GM18507 (cell line): ENCODE data around the gene RDH12.

Source experiments
- DNase-seq: peaks from one replicate; pipeline ENCODE4 v3.0.0; 2011; ENCODE audit warnings: low read depth; ENCODE audit not compliant: insufficient read length; ENCODE audit errors: extremely low spot score
- FAIRE-seq: peaks from 2 replicates; lab custom pipeline; 2011; peaks lifted over from hg19 to GRCh38; lab: Jason Lieb, UNC

Gene RDH12

DNA sequence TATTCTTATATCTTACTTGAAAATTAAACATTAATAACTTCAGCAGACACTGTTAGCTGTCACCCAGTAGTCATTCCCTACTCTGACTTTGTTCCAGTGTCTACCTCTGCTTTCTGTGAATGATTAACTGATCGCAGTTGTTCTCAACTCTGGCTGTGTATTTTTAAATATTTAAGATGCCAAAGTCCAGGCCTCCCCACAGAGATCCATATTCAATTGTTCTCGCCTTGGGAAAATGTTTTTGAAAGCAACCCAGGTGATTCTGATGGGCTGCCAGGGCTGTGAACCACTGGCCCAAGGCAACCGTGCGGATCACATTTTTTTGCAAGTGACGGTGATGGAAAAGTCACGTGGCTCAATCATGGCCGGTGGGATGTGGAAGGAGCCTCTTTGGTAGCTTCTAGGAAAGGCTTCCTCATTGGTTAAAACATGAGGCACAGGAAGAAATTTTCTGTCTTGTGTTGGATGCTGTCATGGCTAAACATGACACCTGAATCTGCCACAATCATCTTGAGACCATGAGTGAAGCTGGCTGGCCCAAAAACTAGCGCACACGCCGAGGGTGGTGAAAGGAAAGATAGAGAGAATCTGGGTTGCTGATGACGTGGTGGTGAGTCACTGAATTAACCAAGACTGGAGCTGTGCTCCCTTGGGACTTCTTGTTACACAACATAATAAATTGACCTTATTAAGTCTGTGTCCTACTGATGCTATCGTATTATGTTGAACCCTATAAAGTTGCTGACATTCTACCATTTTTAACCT, 37.2 kb downstream of the RDH12 start:
- FAIRE-seq (no peak), DNase-seq (no peak)

DNA sequence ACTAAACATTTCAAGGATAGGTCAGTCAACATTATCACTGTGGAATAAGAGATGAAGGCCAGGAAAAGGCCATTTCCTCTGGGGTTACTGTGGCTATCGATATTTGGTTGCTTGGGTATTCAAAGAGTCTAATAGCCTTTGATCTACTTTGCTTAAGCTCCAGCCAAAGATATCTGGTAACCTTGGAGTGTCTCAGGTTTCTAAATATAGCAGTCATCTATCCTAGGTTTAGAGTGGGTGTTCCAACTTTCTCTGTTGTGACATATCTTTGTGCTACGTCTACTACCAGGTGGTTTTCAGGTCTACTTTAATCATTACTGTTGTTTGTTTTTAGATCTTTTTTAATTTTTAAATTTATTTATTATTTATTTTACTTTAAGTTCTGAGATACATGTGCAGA, 42.4 kb downstream of the RDH12 start:
- DNase-seq (no peak), FAIRE-seq (no peak)

- FAIRE-seq (no peak), DNase-seq (peak; percentile 17)
These were observed 45.2 kb downstream of the RDH12 start for GRCh38 chr14:67746927-67747326.

DNA sequence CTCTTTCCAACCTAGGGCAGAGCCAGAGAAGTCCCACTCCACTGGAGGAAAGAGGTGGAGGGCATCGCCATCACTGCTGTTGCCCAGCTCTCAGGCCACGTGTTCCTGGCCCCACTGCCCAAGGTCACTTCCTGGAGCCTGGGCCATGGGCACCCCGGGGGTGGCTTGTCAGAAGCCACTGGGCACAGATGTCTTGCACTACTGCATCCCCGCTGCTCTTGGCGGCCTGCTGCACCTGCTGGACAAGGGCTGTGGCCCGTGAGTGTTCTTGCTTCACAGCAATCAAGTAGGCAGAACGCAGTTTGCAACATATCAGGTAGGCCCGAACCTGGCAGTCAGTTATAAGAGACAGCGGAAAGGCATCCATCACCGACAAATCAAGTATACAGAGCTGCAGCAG, 46.6 kb downstream of the RDH12 start:
- FAIRE-seq (no peak), DNase-seq (no peak)

DNA sequence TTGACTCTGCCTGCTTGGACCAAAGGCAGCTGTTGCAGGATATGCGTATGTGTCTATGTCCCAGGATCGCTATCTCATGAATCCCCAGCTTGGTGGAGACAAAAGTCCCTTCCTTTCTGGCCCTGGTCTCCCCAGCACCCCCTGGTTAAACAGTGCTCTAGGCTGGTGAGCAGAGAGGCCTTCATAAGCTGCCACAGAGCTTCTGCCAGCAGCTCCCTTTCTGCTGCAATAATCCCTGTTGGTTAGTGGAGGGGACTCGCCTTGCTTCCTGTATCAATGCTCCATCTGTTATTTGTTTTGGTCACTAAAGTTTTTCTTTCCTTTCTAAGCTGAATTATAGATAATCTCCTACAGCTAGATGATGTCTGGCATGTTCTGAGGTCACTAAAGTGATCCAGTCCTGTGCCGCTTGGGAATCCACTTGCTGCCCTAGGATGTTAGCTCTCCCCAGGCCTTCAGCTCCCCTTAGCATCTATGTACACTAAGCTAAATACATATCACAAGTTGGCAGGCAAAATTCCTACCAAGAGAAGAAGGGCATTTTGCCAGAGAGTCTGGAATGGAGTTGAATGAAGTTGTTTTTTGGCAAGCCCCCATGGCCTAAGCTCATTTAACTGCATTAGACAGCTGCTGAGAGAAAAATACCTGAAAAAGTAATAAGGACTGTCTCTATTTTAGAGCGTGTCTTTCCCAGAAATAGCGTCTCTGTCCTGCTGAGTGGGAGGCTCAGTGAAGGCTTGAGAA, 47.8 kb downstream of the RDH12 start:
- FAIRE-seq (no peak), DNase-seq (no peak)

DNA sequence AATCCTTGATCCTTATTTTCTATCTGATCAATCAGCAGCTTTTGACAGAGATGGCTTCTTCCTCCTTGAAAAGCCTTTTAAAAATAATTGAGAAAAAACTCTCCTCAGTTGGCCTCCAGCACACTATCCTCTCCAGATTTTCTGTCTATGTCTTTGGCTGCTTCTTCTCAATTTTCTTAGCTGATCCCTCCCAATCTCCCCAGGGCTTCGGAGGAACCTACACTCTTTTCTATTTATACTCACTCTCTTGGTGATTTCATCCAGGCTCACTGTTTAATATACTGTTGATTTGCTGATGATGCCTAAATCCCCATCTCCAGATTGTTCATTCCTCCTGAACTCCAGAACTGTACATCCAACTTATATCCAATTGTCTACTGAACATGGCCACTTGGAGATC, 54.8 kb downstream of the RDH12 start:
- FAIRE-seq = no peak
- DNase-seq = no peak

GRCh38 chr14:67757175-67757574, 55.5 kb downstream of the RDH12 start:
- FAIRE-seq = no peak
- no peak for DNase-seq

- DNase-seq (no peak), FAIRE-seq (no peak)
These were observed 58.2 kb downstream of the RDH12 start for GRCh38 chr14:67759916-67760315.

GRCh38 chr14:67762051-67762450, 60.4 kb downstream of the RDH12 start:
- no peak for FAIRE-seq
- DNase-seq = no peak

GRCh38 chr14:67763158-67763822, 61.6 kb downstream of the RDH12 start:
- FAIRE-seq (no peak), DNase-seq (no peak)

GRCh38 chr14:67764496-67764895, 62.8 kb downstream of the RDH12 start:
- no peak for FAIRE-seq
- no peak for DNase-seq

GRCh38 chr14:67765192-67765834, 63.6 kb downstream of the RDH12 start:
- DNase-seq (no peak), FAIRE-seq (no peak)

GRCh38 chr14:67766035-67766680, 64.5 kb downstream of the RDH12 start:
- FAIRE-seq = no peak
- DNase-seq = no peak

DNA sequence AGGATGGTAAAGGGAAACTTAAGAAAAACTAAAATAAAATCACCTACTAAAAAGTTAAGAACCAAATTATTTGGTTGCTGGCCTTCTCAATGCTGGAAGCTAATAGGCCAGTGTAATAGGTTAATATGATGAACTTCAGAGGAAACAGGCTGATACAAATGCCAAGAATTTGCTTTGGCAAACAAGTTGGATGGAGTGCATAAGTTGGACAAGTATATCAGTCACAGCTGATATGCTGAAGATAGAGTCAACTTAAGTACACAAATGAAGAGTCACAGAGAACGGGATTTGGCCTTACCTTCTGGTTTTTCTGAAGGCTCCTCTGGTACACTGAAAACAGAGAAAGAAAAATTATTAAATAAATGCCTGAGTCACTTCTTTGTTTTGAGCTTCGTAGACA, 66.5 kb downstream of the RDH12 start:
- FAIRE-seq = no peak
- DNase-seq = no peak

DNA sequence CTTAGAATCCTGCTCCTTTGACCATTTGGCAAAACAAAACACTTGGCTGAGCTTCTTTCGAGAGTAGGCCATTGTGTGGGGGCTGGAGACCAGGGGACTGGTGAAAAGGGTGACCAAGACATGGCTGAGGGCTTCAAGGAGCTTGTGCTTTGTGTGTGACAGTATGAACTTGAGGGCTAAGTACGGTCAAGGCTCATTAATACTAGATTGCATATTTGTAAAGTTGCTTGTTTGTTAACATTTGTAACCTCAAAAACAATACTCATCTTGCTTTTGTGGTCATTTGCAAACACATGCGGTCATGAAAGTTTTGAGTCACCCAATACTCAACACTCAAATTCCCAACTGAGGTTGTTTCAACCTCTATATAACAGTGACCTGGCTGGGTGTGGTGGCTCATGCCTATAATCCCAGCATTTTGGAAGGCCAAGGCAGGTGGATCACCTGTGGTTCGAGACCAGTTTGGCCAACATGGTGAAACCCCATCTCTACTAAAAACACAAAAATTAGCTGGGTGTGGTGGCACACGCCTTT, 72.2 kb downstream of the RDH12 start:
- DNase-seq (no peak), FAIRE-seq (no peak)

DNA sequence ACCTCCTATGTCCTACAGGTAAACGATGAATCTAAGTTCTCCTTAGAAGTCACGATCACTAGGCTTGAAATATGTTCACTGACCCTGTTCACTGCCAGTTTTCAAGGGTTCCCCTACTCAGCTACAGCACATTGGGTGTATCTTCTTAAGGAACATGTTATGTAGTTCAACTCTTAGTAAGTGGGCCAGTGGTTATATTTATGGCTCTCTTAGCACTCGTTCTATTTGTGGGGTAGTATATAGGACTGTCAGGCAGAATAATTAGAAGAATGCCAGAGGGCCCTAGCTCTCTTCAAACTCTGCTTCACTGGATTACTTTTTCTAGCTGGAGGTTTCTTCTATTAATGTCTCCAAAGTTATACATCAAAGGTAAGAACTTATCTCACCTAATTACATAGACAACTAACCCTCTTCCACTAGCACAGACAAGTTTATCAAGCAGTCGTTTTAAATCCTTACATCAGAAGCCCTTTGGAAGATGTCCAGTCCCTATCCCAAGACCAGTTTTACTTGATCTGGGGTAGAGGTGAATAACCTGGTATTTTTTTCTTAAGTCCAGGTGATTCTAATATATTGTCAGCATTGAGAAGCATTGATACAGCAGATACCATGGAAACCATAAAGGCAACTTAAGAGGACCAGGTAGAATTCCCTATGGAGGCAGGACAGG, 75.1 kb downstream of the RDH12 start:
- FAIRE-seq (no peak), DNase-seq (no peak)

- FAIRE-seq = no peak
- DNase-seq = no peak
These were observed 77.1 kb downstream of the RDH12 start for GRCh38 chr14:67778792-67779191.

DNA sequence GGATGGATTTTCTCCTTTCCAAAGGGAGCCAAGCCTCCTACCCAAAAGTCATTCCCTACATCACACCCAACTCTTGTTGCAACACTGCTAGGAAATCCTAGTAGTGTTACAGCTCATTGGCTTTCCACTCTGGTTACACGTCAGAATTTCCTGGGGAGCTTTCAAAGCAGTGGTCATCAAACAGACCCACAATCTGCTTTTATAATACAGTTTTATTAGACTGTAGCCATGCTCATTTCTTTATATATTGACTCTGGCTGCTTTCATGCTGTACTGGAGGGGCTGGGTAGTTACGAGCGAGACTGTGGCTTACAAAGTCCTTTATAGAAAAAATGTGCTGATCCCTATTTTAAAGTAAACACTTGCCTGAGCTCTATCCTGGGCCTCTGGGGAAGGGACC, 80.4 kb downstream of the RDH12 start:
- DNase-seq (no peak), FAIRE-seq (no peak)
